Pancreas (tissue), 10 donors: Measurements from ENCODE around the gene UFD1. TPM values are rescaled to one million over a fixed set of nuclear protein-coding genes. Genes with fewer than 3 reads are reported as not detected.
A peak's percentile ranks its signal among the peaks of the same experiment; 100 is the strongest.

Source experiments
- ATAC-seq, 4 donors: fragments of 200-7000 bp; cut with Tn5 transposase; one replicate each; pipeline versions ENCODE4 v1.8.0 to v1.9.1; 2020; ENCODE audit warnings: mild to moderate bottlenecking in 4 of 4, moderate library complexity in 4 of 4
- DNase-seq, 6 donors: peaks; one replicate each; pipeline ENCODE4 v3.0.0-alpha.2; 2020
- FAIRE-seq: peaks from 2 replicates; lab custom pipeline; 2012; peaks lifted over from hg19 to GRCh38; lab: Jason Lieb, UNC
- H3K27ac ChIP-seq, 4 donors: fragments of 200-600 bp; sonication (generic); 1 replicate in 3 of 4; 2 replicates in 1 of 4; pipeline versions ENCODE4 v1.5.0 to v1.8.0; 2020
- H3K27me3 ChIP-seq, 4 donors: fragments of 200-600 bp; one replicate each; pipeline ENCODE4 v1.8.0; 2021
- H3K36me3 ChIP-seq, 3 donors: fragments of 200-600 bp; sonication (generic) in 1 of 3; one replicate each; pipeline versions ENCODE4 v1.5.0 to v1.8.0; 2020 to 2021
- H3K4me1 ChIP-seq, 3 donors: fragments of 200-600 bp; one replicate each; pipeline ENCODE4 v1.8.0; 2021
- H3K4me3 ChIP-seq, 4 donors: fragments of 200-600 bp; sonication (generic) in 2 of 4; one replicate each; pipeline versions ENCODE4 v1.5.0 to v1.8.0; 2020 to 2021
- H3K9me3 ChIP-seq, 4 donors: fragments of 200-600 bp; one replicate each; pipeline ENCODE4 v1.8.0; 2021
- WGBS, 2 donors: extraction: QIAGEN DNeasy Blood & Tissue Kit; methylation state at CpG; one replicate each; pipeline ENCODE4 v1.1.7; 2013; 5-methylcytosine and 5-hydroxymethylcytosine counted together
- intact Hi-C, 3 donors: fragments of 100-400 bp; cut with DNase I; formaldehyde crosslinking; loops; one replicate each; pipeline versions ENCODE4 v1.11.1 to v1.14.2; 2022
- polyA plus RNA-seq, 2 donors: library from polyadenylated mRNA; stranded (reverse); fragments of 200-250 nt; gene quantifications; one replicate each; pipeline ENCODE4 v1.2.3, GENCODE V29; 2013
- total RNA-seq, 6 donors: library from RNA; stranded (reverse); fragmentation: NEBNext Ultra II Directional in 4 of 6; extraction: Animal tissue kit (Norgen Biotek cat#: 25700) in 4 of 6; gene quantifications; one replicate each; pipeline versions ENCODE4 v1.2.1 to v1.2.4, GENCODE V29; 2021 to 2023
- TF ChIP-seq, protein P1 (sequence below), 4 donors: fragments of 200-600 bp; sonication (generic) in 3 of 4; IDR thresholded peaks; one replicate each; pipeline versions ENCODE4 v1.5.0 to v1.8.0; 2021; ENCODE audit warnings: antibody characterized with exemption in 4 of 4
- donor health status: healthy with polysubstance abuse.
- donor health status: DM: no; HTN: no; CAD: no; lungs with moderate emphysema.
- donor health status: DM: no; HTN: no; CAD: no.
- donor health status: control.
- donor health status: control.
- donor health status: Bipolar disorder and iron deficiency.
- donor health status: DM: yes; HTN: yes; CAD: no.
- donor health status: DM: no; HTN: no; CAD: no.
- donor health status: DM: no; HTN: no; CAD: no.
- donor health status: DM: yes; HTN: yes; CAD: no.

Gene UFD1
- total and polyA plus RNA-seq, 8 donors, result 14.2 to 37.9 (median 23.5) TPM

DNA sequence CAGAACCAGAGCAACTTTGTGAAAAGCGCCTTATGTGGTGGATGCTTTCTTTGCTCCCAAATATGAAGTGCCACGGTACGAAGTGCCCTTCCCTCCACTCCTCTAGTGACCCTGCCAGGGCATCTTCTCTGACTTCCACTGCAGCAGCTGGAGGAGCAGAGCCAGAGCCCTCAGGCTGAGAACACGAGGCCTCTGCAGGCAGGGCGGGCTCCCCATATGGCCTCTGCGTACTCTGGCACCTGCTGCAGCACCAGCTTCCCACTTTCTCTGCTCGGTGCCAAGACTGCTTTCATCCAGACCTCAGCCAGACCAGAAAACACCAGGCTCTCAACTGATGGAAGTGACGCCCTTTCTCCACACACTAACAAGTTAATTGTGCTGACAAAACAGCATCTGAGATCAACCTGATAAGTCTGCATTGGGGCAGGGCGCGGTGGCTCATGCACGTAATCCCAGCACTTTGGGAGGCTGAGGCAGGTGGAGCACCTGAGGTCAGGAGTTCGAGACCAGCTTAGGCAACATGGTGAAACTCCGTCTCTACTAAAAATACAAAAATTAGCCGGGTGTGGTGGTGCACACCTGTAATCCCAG is 12.8 kb downstream of the UFD1 start:
- ATAC-seq (no peak), DNase-seq (no peak), FAIRE-seq (no peak)

DNA sequence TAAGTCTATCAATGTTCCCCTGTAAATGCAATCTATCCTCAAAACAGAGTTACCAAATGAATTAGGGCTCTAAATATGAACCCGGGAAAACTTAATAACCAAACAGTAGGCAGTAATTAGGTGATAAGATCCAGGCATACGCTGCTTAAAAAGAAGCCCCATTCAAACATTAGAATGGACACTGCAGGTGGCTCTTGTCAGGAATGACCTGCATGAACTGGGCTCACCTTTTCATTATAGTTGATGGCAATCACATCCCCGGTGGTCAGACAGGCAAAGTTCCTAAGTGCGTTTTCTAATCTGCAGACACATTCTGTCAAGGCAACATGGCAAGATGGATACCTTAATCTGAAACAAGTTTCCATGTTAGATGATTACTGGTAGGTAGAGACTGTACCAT is 14.0 kb downstream of the UFD1 start:
- Histone ChIP-seq H3K4me1 (no peaks in the 10 kb centered on the region), H3K4me3 (no peak overlapping the region), H3K27ac (no peak overlapping the region), H3K27me3 (no peaks in the 10 kb centered on the region), H3K9me3 (no peaks in the 10 kb centered on the region), H3K36me3 (peaks cover 3 to 77% (median 22%) of the 10 kb centered on the region in 3 donors)
- ATAC-seq, result no peak
- 83 to 85% methylated on average over 4 of the region's 4 CpGs for WGBS, 2 donors
- TF ChIP-seq, protein P1, sequence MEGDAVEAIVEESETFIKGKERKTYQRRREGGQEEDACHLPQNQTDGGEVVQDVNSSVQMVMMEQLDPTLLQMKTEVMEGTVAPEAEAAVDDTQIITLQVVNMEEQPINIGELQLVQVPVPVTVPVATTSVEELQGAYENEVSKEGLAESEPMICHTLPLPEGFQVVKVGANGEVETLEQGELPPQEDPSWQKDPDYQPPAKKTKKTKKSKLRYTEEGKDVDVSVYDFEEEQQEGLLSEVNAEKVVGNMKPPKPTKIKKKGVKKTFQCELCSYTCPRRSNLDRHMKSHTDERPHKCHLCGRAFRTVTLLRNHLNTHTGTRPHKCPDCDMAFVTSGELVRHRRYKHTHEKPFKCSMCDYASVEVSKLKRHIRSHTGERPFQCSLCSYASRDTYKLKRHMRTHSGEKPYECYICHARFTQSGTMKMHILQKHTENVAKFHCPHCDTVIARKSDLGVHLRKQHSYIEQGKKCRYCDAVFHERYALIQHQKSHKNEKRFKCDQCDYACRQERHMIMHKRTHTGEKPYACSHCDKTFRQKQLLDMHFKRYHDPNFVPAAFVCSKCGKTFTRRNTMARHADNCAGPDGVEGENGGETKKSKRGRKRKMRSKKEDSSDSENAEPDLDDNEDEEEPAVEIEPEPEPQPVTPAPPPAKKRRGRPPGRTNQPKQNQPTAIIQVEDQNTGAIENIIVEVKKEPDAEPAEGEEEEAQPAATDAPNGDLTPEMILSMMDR (IDR thresholded peaks at IDR 0.05), result no peak
- FAIRE-seq, result no peak
- intact Hi-C loops, result no loop called here
- no peak for DNase-seq

More for the DNA sequence above, 12.8 kb downstream of the UFD1 start:
- no peak overlapping the region for H3K4me3 ChIP-seq
- intact Hi-C loops, result no loop called here
- TF ChIP-seq, protein P1 (IDR thresholded peaks at IDR 0.05), result no peak
- H3K4me1 ChIP-seq, result no peaks in the 10 kb centered on the region
- H3K36me3 ChIP-seq, result peaks cover 4 to 76% (median 32%) of the 10 kb centered on the region in 3 donors
- no peaks in the 10 kb centered on the region for H3K9me3 ChIP-seq
- no peaks in the 10 kb centered on the region for H3K27me3 ChIP-seq
- 83 to 89% methylated on average over 14 of the region's 14 CpGs for whole genome bisulfite sequencing, 2 donors
- no peak overlapping the region for H3K27ac ChIP-seq

DNA sequence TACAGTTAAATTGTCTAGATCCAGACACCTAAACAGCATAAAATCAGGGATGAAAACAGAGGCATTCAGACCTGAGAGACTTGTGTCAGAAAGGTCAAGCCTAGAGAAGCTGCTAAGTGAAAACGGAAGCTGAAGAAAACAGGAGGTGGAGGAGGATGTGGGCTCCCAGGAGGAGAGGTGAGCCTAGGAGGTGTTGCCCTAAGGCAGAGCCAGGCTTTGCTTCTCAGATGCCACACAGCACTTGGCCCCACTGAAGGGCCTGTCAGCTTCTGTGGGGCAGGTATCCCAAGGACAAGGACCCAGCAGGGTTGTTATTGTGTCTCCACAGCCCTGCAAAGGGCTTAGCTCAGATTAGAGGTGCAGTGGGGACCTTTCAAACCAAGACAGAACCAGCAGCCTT is 14.4 kb downstream of the UFD1 start:
- H3K4me3 ChIP-seq, result no peak overlapping the region
- no peak overlapping the region for H3K27ac ChIP-seq
- TF ChIP-seq, protein P1 (IDR thresholded peaks at IDR 0.05), result no peak
- ATAC-seq (no peak), FAIRE-seq (no peak), DNase-seq (no peak)
- H3K9me3 ChIP-seq, result no peaks in the 10 kb centered on the region
- H3K36me3 ChIP-seq, result peaks cover 0 to 72% (median 21%) of the 10 kb centered on the region in 3 donors
- intact Hi-C loops, result no loop called here
- no peaks in the 10 kb centered on the region for H3K27me3 ChIP-seq
- WGBS, 2 donors, result 64 to 71% methylated on average over 1 of the region's 1 CpG
- no peaks in the 10 kb centered on the region for H3K4me1 ChIP-seq

DNA sequence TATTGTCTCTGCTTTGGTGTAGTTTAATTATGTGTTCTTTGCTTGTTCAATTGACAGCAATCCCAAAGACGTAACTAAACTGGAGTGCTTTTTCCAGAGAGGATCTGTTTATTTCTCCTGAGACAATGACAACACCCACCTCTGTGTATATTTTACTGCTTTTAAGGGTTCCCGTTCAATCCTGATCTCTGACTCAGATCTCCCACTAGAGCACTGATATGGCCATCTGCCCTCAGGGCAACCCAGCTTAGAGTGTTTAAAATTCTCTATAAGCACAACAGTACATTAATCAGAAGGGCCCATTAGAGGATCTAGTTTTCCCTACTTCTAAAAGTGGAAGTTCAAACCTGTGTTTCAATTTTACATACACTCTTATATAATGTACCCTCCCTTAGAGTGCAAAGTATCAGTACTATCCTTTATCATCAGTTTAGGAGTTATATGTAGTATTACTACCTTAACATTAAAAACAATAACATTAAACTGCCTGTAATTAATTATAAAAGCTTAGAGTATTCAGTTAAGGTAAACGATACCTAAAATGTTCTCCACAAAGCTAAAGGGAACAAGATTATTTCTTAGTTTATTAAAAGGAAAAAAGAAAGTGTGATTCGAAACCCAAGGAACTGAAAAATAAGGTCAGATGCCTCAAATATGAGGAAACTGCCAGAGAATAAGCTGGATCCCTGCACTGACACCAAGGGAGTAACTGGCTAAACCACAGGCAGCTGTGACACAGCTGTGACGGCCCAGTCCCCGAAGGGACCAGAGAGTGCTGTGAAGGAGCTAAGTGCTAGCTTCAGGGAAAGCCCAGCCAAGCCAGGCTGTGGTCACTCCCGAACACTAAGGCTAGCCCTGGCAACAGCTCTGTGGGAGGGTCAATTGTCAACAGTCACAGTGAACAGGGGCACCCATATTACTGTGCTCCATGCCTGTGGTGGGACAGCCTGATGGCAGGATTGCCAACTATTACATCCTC is 15.2 kb downstream of the UFD1 start:
- no peak for FAIRE-seq
- no peaks in the 10 kb centered on the region for H3K9me3 ChIP-seq
- intact Hi-C loops, result no loop called here
- no peaks in the 10 kb centered on the region for H3K27me3 ChIP-seq
- peak in 1 of 4 donors; percentile 27 for ATAC-seq
- no peak overlapping the region for H3K4me3 ChIP-seq
- TF ChIP-seq, protein P1 (IDR thresholded peaks at IDR 0.05), result no peak
- no peak overlapping the region for H3K27ac ChIP-seq
- DNase-seq, result no peak
- H3K4me1 ChIP-seq, result no peaks in the 10 kb centered on the region
- H3K36me3 ChIP-seq, result peaks cover 0 to 65% (median 16%) of the 10 kb centered on the region in 3 donors
- WGBS, 2 donors, result 79 to 81% methylated on average over 7 of the region's 7 CpGs
